Brain microvascular endothelial cell (primary cell): ENCODE measurements around the gene PDE10A.
A peak's percentile ranks its signal among the peaks of the same experiment; 100 is the strongest.

ENCODE experiments used
- DNase-seq: peaks from one replicate; pipeline ENCODE4 v3.0.0-alpha.2; 2020
- H3K27ac ChIP-seq: fragments of 250-450 bp; sonication (Bioruptor Pico); 2 replicates; pipeline ENCODE4 v1.5.1; 2020; ENCODE audit warnings: mild to moderate bottlenecking, moderate library complexity
- H3K27me3 ChIP-seq: fragments of 250-450 bp; sonication (Bioruptor Pico); replicated peaks from 2 replicates; pipeline ENCODE4 v1.5.1; 2020; ENCODE audit warnings: mild to moderate bottlenecking
- H3K36me3 ChIP-seq: fragments of 250-450 bp; sonication (Bioruptor Pico); replicated peaks from 2 replicates; pipeline ENCODE4 v1.5.1; 2020; ENCODE audit warnings: mild to moderate bottlenecking
- H3K4me3 ChIP-seq: 2 replicates; pipeline ENCODE4 v1.5.1; 2011; ENCODE audit warnings: low read depth, mild to moderate bottlenecking, control low read depth, low read length, moderate library complexity
- CTCF ChIP-seq: IDR thresholded peaks from 2 replicates; pipeline ENCODE4 v1.5.1; 2011; ENCODE audit warnings: low read depth, mild to moderate bottlenecking, moderate library complexity, low read length, control low read depth, inconsistent platforms; ENCODE audit errors: missing control alignments
- in situ Hi-C: cut with HindIII; loops from 2 replicates; pipeline ENCODE4 v1.10.0; 2017; ENCODE audit warnings: low sequenced_read_pairs, low pct_ligation_motif_present

Gene PDE10A

GRCh38 chr6:165446331-165446730 lies 216.7 kb downstream of the PDE10A start:
- no peak for TF ChIP-seq CTCF
- Histone ChIP-seq H3K27ac (no peak overlapping the region), H3K4me3 (no peak overlapping the region), H3K27me3 (no peaks in the 10 kb centered on the region), H3K36me3 (no peaks in the 10 kb centered on the region)
- DNase-seq = no peak
- in situ Hi-C loops = no loop called here

- no peak overlapping the region for H3K4me3 ChIP-seq
- H3K27me3 ChIP-seq = no peaks in the 10 kb centered on the region
- in situ Hi-C loops = no loop called here
- TF ChIP-seq CTCF = no peak
- H3K36me3 ChIP-seq = no peaks in the 10 kb centered on the region
- no peak for DNase-seq
- no peak overlapping the region for H3K27ac ChIP-seq
Measured at GRCh38 chr6:165443462-165443861, 219.6 kb downstream of the PDE10A start.

GRCh38 chr6:165441181-165441580 lies 221.9 kb downstream of the PDE10A start:
- H3K27ac ChIP-seq = no peak overlapping the region
- no peak for DNase-seq
- no peak overlapping the region for H3K4me3 ChIP-seq
- no peaks in the 10 kb centered on the region for H3K27me3 ChIP-seq
- in situ Hi-C loops = no loop called here
- TF ChIP-seq CTCF = no peak
- H3K36me3 ChIP-seq = no peaks in the 10 kb centered on the region

- peak; percentile 23 for TF ChIP-seq CTCF
- DNase-seq = no peak
- H3K27ac ChIP-seq = no peak overlapping the region
- no peaks in the 10 kb centered on the region for H3K27me3 ChIP-seq
- in situ Hi-C loops = no loop called here
- no peaks in the 10 kb centered on the region for H3K36me3 ChIP-seq
- no peak overlapping the region for H3K4me3 ChIP-seq
Measured at GRCh38 chr6:165439928-165440554, 223.0 kb downstream of the PDE10A start.

GRCh38 chr6:165426892-165427291 lies 236.1 kb downstream of the PDE10A start:
- H3K36me3 ChIP-seq = no peaks in the 10 kb centered on the region
- no peak overlapping the region for H3K4me3 ChIP-seq
- no peak overlapping the region for H3K27ac ChIP-seq
- in situ Hi-C loops = no loop called here
- no peak for TF ChIP-seq CTCF
- no peaks in the 10 kb centered on the region for H3K27me3 ChIP-seq
- DNase-seq = no peak

GRCh38 chr6:165422192-165422591 lies 240.8 kb downstream of the PDE10A start:
- Histone ChIP-seq H3K4me3 (no peak overlapping the region), H3K27me3 (no peaks in the 10 kb centered on the region), H3K27ac (no peak overlapping the region), H3K36me3 (peaks cover 2% of the 10 kb centered on the region)
- TF ChIP-seq CTCF = no peak
- no peak for DNase-seq
- in situ Hi-C loops = no loop called here
